Right lobe of liver (tissue), 6 donors: ENCODE measurements around the gene PPP1R27. TPM values are rescaled to one million over a fixed set of nuclear protein-coding genes. Genes with fewer than 3 reads are reported as not detected.

Experiments used
- ATAC-seq, 4 donors: fragments of 200-7000 bp; cut with Tn5 transposase; one replicate each; pipeline ENCODE4 v1.9.1; 2020; ENCODE audit warnings: mild to moderate bottlenecking in 4 of 4, moderate library complexity in 4 of 4
- DNase-seq, 3 donors: peaks; one replicate each; pipeline ENCODE4 v3.0.0-alpha.2; 2020
- H3K27ac ChIP-seq, 3 donors: fragments of 200-600 bp; one replicate each; pipeline ENCODE4 v1.8.0; 2022
- H3K27me3 ChIP-seq, 2 donors: fragments of 200-600 bp; one replicate each; pipeline ENCODE4 v1.8.0; 2022
- H3K36me3 ChIP-seq, 4 donors: fragments of 200-600 bp; sonication (generic) in 1 of 4; one replicate each; pipeline versions ENCODE4 v1.5.1 to v1.8.0; 2017 to 2022; ENCODE audit warnings: control low read depth in 1 of 4
- H3K4me1 ChIP-seq, 4 donors: fragments of 200-600 bp; sonication (generic) in 1 of 4; one replicate each; pipeline versions ENCODE4 v1.5.1 to v1.8.0; 2017 to 2022; ENCODE audit warnings: control low read depth in 1 of 4
- H3K4me3 ChIP-seq, 3 donors: fragments of 200-600 bp; one replicate each; pipeline ENCODE4 v1.8.0; 2022
- H3K9me3 ChIP-seq, 4 donors: fragments of 200-600 bp; sonication (generic) in 1 of 4; one replicate each; pipeline versions ENCODE4 v1.5.1 to v1.8.0; 2017 to 2022; ENCODE audit warnings: control low read depth in 1 of 4
- POLR2A ChIP-seq: fragments of 450-650 bp; IDR thresholded peaks from one replicate; pipeline ENCODE4 v1.6.1; 2017; ENCODE audit warnings: antibody characterized with exemption, mild to moderate bottlenecking
- WGBS: methylation state at CpG from one replicate; pipeline ENCODE4 v1.1.6; 2018; ENCODE audit warnings: low coverage, low lambda C conversion rate; ENCODE audit not compliant: insufficient coverage; ENCODE audit errors: missing lambda C conversion rate; 5-methylcytosine and 5-hydroxymethylcytosine counted together
- intact Hi-C, 2 donors: fragments of 100-400 bp; cut with DNase I; formaldehyde crosslinking; loops; one replicate each; pipeline versions ENCODE4 v1.11.2 to v1.14.1; 2022
- total RNA-seq, 6 experiments: library from RNA; depleted of rRNA in 2 of 6; stranded (reverse); fragments of >200 nt in 2 of 6; fragmentation: NEBNext Ultra II Directional in 3 of 6; extraction: Animal tissue kit (Norgen Biotek cat#: 25700) in 3 of 6; gene quantifications; one replicate each; pipeline versions ENCODE4 v1.1.0 to v1.2.4, GENCODE V29; 2016 to 2023
- TF ChIP-seq, protein P1 (sequence below), 4 donors: fragments of 200-600 bp in 3 of 4; fragments of 450-650 bp in 1 of 4; IDR thresholded peaks; one replicate each; pipeline versions ENCODE4 v1.5.1 to v1.8.0; 2016 to 2022; ENCODE audit warnings: antibody characterized with exemption in 4 of 4, mild to moderate bottlenecking in 2 of 4
- donor health status: DM: no; HTN: yes; CAD: no.
- donor health status: DM: no; HTN: no; CAD: no.
- donor health status: DM: no; HTN: no; CAD: no.
- donor health status: DM: no; HTN: yes; CAD: no.
- donor health status: DM: no; HTN: yes; CAD: no.

PPP1R27 gene
- total RNA-seq, 6 experiments from 2014 or later = 0.27 to 0.62 (median 0.40) TPM; not detected in 3

- Histone ChIP-seq H3K27ac (peak within 1 kb of the TSS; percentile 95 to 97 (median 96)), H3K4me3 (peak within 1 kb of the TSS; percentile 86 to 91 (median 89)), H3K9me3 (no peaks in the 10 kb centered on the region), H3K36me3 (no peaks in the 10 kb centered on the region), H3K4me1 (peaks cover 0 to 18% (median 3%) of the 10 kb centered on the region in 4 donors), H3K27me3 (no peaks in the 10 kb centered on the region)
- ATAC-seq = peak; percentile 79 to 86 (median 82)
- peak; percentile 97 to 98 (median 97) for DNase-seq
- intact Hi-C loops = no loop called here
- TF ChIP-seq, protein P1, sequence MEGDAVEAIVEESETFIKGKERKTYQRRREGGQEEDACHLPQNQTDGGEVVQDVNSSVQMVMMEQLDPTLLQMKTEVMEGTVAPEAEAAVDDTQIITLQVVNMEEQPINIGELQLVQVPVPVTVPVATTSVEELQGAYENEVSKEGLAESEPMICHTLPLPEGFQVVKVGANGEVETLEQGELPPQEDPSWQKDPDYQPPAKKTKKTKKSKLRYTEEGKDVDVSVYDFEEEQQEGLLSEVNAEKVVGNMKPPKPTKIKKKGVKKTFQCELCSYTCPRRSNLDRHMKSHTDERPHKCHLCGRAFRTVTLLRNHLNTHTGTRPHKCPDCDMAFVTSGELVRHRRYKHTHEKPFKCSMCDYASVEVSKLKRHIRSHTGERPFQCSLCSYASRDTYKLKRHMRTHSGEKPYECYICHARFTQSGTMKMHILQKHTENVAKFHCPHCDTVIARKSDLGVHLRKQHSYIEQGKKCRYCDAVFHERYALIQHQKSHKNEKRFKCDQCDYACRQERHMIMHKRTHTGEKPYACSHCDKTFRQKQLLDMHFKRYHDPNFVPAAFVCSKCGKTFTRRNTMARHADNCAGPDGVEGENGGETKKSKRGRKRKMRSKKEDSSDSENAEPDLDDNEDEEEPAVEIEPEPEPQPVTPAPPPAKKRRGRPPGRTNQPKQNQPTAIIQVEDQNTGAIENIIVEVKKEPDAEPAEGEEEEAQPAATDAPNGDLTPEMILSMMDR (IDR thresholded peaks at IDR 0.05) = no peak
- TF ChIP-seq POLR2A = peak; percentile 90
- 5% methylated on average over 18 of the region's 76 CpGs for WGBS
These were observed 1.5 kb downstream of the PPP1R27 start, which contains the start of gene MCRIP1 for GRCh38 chr17:81833160-81833920. MCRIP1 (minus strand) TSS chr17:81833291; CDS start chr17:81824506, 8,785 bp downstream.

GRCh38 chr17:81832608-81833159 is 2.2 kb downstream of the PPP1R27 start:
- WGBS = under 1% methylated on average over 24 of the region's 65 CpGs
- intact Hi-C loops = no loop called here
- DNase-seq = peak in 1 of 3 donors; percentile 52
- TF ChIP-seq, protein P1 (IDR thresholded peaks at IDR 0.05) = no peak
- no peak for TF ChIP-seq POLR2A
- H3K9me3 ChIP-seq = no peaks in the 10 kb centered on the region
- peaks cover 0 to 18% (median 3%) of the 10 kb centered on the region in 4 donors for H3K4me1 ChIP-seq
- peak overlapping the region; percentile 31 to 71 (median 59) for H3K27ac ChIP-seq
- no peaks in the 10 kb centered on the region for H3K36me3 ChIP-seq
- peak overlapping the region; percentile 86 to 91 (median 89) for H3K4me3 ChIP-seq
- H3K27me3 ChIP-seq = no peaks in the 10 kb centered on the region
- peak in 2 of 4 donors; percentile 5 to 9 for ATAC-seq

DNA sequence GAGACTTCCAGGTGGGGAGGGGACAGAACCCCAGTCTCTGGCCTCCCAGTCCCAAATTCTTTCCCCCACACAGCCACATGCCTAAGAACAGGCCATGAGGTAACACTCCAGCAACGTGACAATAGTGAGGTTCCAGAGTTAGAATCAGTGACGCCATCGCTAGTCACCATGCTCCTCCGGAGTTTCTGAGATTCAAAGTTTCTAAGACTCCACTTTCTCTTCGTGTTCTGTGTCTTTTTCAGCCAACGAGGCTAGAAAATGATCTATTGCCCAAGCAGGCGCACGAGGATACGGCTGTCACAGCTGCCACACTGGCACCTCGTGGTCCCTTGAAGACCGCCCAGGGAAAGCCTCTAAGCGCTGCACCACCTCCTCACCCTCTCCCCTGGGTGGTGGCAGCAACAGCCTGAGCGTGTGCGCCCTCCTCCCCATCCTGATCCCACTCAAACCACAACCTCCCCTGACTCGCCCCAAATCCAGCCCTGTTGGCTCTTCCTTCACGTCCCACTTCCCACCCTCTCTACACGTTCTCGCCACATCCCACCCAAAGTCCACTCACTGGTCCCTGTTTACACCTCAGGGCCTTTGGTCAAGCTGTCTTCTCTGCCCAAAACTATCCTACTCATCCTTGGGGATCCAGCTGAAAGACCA is 2.8 kb downstream of the PPP1R27 start:
- ATAC-seq = no peak
- H3K27ac ChIP-seq = peak overlapping the region; percentile 31 to 71 (median 59)
- intact Hi-C loops = no loop called here
- TF ChIP-seq, protein P1 (IDR thresholded peaks at IDR 0.05) = no peak
- TF ChIP-seq POLR2A = no peak
- no peaks in the 10 kb centered on the region for H3K27me3 ChIP-seq
- peak overlapping the region; percentile 86 to 91 (median 89) for H3K4me3 ChIP-seq
- 17% methylated on average over 14 of the region's 18 CpGs for WGBS
- H3K36me3 ChIP-seq = no peaks in the 10 kb centered on the region
- H3K4me1 ChIP-seq = peaks cover 0 to 18% (median 3%) of the 10 kb centered on the region in 4 donors
- no peaks in the 10 kb centered on the region for H3K9me3 ChIP-seq
- DNase-seq = no peak

- Histone ChIP-seq H3K27me3 (no peaks in the 10 kb centered on the region), H3K4me3 (no peak overlapping the region), H3K4me1 (peaks cover 0 to 18% (median 3%) of the 10 kb centered on the region in 4 donors), H3K36me3 (no peaks in the 10 kb centered on the region), H3K27ac (no peak overlapping the region), H3K9me3 (no peaks in the 10 kb centered on the region)
- 80% methylated on average over 7 of the region's 7 CpGs for WGBS
- intact Hi-C loops = no loop called here
- DNase-seq = no peak
- no peak for TF ChIP-seq POLR2A
- ATAC-seq = no peak
These were observed 3.3 kb downstream of the PPP1R27 start for GRCh38 chr17:81831563-81831956.
